Pancreas (tissue), 10 donors: Measurements from ENCODE around the gene MPP2. TPM values are rescaled to one million over a fixed set of nuclear protein-coding genes. Genes with fewer than 3 reads are reported as not detected.

Source experiments
- ATAC-seq, 4 donors: fragments of 200-7000 bp; cut with Tn5 transposase; one replicate each; pipeline versions ENCODE4 v1.8.0 to v1.9.1; 2020; ENCODE audit warnings: mild to moderate bottlenecking in 4 of 4, moderate library complexity in 4 of 4
- DNase-seq, 6 donors: peaks; one replicate each; pipeline ENCODE4 v3.0.0-alpha.2; 2020
- FAIRE-seq: peaks from 2 replicates; lab custom pipeline; 2012; peaks lifted over from hg19 to GRCh38; lab: Jason Lieb, UNC
- H3K27ac ChIP-seq, 4 donors: fragments of 200-600 bp; sonication (generic); 1 replicate in 3 of 4; 2 replicates in 1 of 4; pipeline versions ENCODE4 v1.5.0 to v1.8.0; 2020
- H3K27me3 ChIP-seq, 4 donors: fragments of 200-600 bp; one replicate each; pipeline ENCODE4 v1.8.0; 2021
- H3K36me3 ChIP-seq, 3 donors: fragments of 200-600 bp; sonication (generic) in 1 of 3; one replicate each; pipeline versions ENCODE4 v1.5.0 to v1.8.0; 2020 to 2021
- H3K4me1 ChIP-seq, 3 donors: fragments of 200-600 bp; one replicate each; pipeline ENCODE4 v1.8.0; 2021
- H3K4me3 ChIP-seq, 4 donors: fragments of 200-600 bp; sonication (generic) in 2 of 4; one replicate each; pipeline versions ENCODE4 v1.5.0 to v1.8.0; 2020 to 2021
- H3K9me3 ChIP-seq, 4 donors: fragments of 200-600 bp; one replicate each; pipeline ENCODE4 v1.8.0; 2021
- CTCF ChIP-seq, 4 donors: fragments of 200-600 bp; sonication (generic) in 3 of 4; IDR thresholded peaks; one replicate each; pipeline versions ENCODE4 v1.5.0 to v1.8.0; 2021; ENCODE audit warnings: antibody characterized with exemption in 4 of 4
- WGBS, 2 donors: extraction: QIAGEN DNeasy Blood & Tissue Kit; methylation state at CpG; one replicate each; pipeline ENCODE4 v1.1.7; 2013; 5-methylcytosine and 5-hydroxymethylcytosine counted together
- intact Hi-C, 3 donors: fragments of 100-400 bp; cut with DNase I; formaldehyde crosslinking; loops; one replicate each; pipeline versions ENCODE4 v1.11.1 to v1.14.2; 2022
- polyA plus RNA-seq, 2 donors: library from polyadenylated mRNA; stranded (reverse); fragments of 200-250 nt; gene quantifications; one replicate each; pipeline ENCODE4 v1.2.3, GENCODE V29; 2013
- total RNA-seq, 6 donors: library from RNA; stranded (reverse); fragmentation: NEBNext Ultra II Directional in 4 of 6; extraction: Animal tissue kit (Norgen Biotek cat#: 25700) in 4 of 6; gene quantifications; one replicate each; pipeline versions ENCODE4 v1.2.1 to v1.2.4, GENCODE V29; 2021 to 2023
- donor health status: healthy with polysubstance abuse.
- donor health status: DM: no; HTN: no; CAD: no; lungs with moderate emphysema.
- donor health status: DM: no; HTN: no; CAD: no.
- donor health status: control.
- donor health status: control.
- donor health status: Bipolar disorder and iron deficiency.
- donor health status: DM: yes; HTN: yes; CAD: no.
- donor health status: DM: no; HTN: no; CAD: no.
- donor health status: DM: no; HTN: no; CAD: no.
- donor health status: DM: yes; HTN: yes; CAD: no.

Gene MPP2
- total and polyA plus RNA-seq, 8 donors, result 1.0 to 6.6 (median 2.2) TPM

- Histone ChIP-seq H3K4me1 (peaks cover 0 to 6% (median 0%) of the 10 kb centered on the region in 3 donors), H3K27ac (no peak overlapping the region), H3K36me3 (no peaks in the 10 kb centered on the region), H3K27me3 (no peaks in the 10 kb centered on the region), H3K9me3 (no peaks in the 10 kb centered on the region), H3K4me3 (peak overlapping the region in 3 of 4 donors; percentile 15 to 44 (median 40))
- intact Hi-C loops, result no loop called here
- DNase-seq (peak in 3 of 6 donors; percentile 26 to 69 (median 43)), ATAC-seq (peak; percentile 30 to 59 (median 38)), FAIRE-seq (no peak)
- 6% methylated on average over 42 of the region's 42 CpGs for WGBS, 2 donors
- TF ChIP-seq CTCF (IDR thresholded peaks at IDR 0.05), result no peak
Measured at GRCh38 chr17:43927060-43927864, 19.9 kb upstream of the MPP2 start.

- TF ChIP-seq CTCF (IDR thresholded peaks at IDR 0.05), result no peak
- WGBS, 2 donors, result 65 to 66% methylated on average over 2 of the region's 2 CpGs
- intact Hi-C loops, result no loop called here
Measured at GRCh38 chr17:43924558-43924957, 17.2 kb upstream of the MPP2 start.

GRCh38 chr17:43920500-43921095, 13.3 kb upstream of the MPP2 start:
- FAIRE-seq (no peak), DNase-seq (no peak), ATAC-seq (peak in 2 of 4 donors; percentile 36 to 67)
- 36 to 37% methylated on average over 10 of the region's 10 CpGs for WGBS, 2 donors
- intact Hi-C loops, result no loop called here
- H3K4me1 ChIP-seq, result no peaks in the 10 kb centered on the region
- no peak overlapping the region for H3K4me3 ChIP-seq
- TF ChIP-seq CTCF (IDR thresholded peaks at IDR 0.05), result no peak
- no peak overlapping the region for H3K27ac ChIP-seq
- H3K27me3 ChIP-seq, result no peaks in the 10 kb centered on the region
- no peaks in the 10 kb centered on the region for H3K36me3 ChIP-seq
- no peaks in the 10 kb centered on the region for H3K9me3 ChIP-seq

More at GRCh38 chr17:43924558-43924957, 17.2 kb upstream of the MPP2 start:
- no peaks in the 10 kb centered on the region for H3K36me3 ChIP-seq
- H3K4me1 ChIP-seq, result no peaks in the 10 kb centered on the region
- H3K27ac ChIP-seq, result no peak overlapping the region
- no peak overlapping the region for H3K4me3 ChIP-seq
- H3K9me3 ChIP-seq, result no peaks in the 10 kb centered on the region
- H3K27me3 ChIP-seq, result no peaks in the 10 kb centered on the region
- ATAC-seq (no peak), DNase-seq (no peak), FAIRE-seq (no peak)

GRCh38 chr17:43918026-43918389, 10.7 kb upstream of the MPP2 start:
- H3K27ac ChIP-seq, result no peak overlapping the region

More at GRCh38 chr17:43918026-43918389, 10.7 kb upstream of the MPP2 start:
- no peak for FAIRE-seq
- Histone ChIP-seq H3K9me3 (no peaks in the 10 kb centered on the region), H3K27me3 (no peaks in the 10 kb centered on the region), H3K36me3 (no peaks in the 10 kb centered on the region), H3K4me3 (no peak overlapping the region), H3K4me1 (no peaks in the 10 kb centered on the region)
- no peak for TF ChIP-seq CTCF (IDR thresholded peaks at IDR 0.05)
- no peak for DNase-seq
- 71 to 75% methylated on average over 13 of the region's 13 CpGs for WGBS, 2 donors
- intact Hi-C loops, result no loop called here
- no peak for ATAC-seq
